GM19395 (cell line): Measurements from ENCODE around the gene ERRFI1.
A peak's percentile ranks its signal among the peaks of the same experiment; 100 is the strongest.

Source experiments
- ATAC-seq: cut with Tn5 transposase; IDR thresholded peaks from one replicate; pipeline ENCODE4 v1.9.1; 2021; ENCODE audit warnings: mild to moderate bottlenecking, moderate library complexity; ENCODE audit not compliant: unreplicated experiment

Gene ERRFI1

DNA sequence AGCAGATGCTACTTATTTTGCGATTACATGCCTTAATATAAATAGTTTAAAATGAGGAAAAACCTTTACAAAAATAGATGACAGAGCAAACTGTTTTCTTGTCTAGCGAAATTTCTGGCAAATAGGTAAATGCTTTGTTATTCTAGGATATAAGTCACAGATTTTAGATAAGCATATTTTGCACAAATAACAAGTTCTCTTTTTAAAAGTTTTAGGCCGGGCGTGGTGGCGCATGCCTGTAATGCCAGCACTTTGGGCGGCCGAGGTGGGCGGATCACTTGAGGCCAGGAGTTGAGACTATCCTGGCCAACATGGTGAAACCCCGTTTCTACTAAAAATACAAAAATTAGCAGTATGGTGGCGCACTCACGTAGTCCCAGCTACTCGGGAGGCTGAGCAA, 20.3 kb upstream of the ERRFI1 start:
- no peak for ATAC-seq

DNA sequence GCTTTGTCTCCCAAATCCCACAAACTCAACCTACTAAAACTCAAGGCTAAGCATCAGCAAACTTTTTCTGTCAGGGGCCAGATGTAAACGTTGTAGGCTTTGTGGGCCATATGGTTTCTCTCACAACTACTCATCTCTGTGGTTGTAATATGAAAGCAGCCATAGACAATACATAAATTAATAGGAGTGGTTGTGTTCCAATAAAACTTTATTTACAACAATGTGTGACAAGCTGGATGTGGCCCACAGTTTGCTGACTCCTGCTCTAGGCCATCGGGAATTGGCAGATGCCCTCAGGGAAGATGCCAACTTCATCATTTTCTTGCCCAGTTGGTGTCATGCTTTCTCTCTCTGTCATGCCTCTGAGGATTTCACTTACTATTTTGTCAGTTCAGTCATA, 17.5 kb upstream of the ERRFI1 start:
- ATAC-seq = no peak

DNA sequence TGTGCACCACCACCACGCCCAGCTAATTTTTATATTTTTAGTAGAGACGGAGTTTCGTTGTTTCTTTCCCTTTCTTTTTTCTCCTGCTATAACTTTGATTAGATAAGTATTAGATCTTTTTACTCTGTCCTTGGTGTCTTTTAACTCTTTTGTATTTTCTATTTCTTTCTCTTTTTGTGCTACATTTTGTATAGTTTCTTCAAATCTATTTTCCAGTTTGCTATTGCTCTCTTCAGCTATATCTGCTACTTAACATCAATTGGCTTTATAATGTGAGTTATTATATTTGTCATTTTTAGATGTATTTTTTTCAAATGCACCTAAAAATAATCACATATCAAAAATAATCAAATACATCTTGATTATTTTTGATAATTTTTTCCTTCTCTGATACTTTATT, 16.0 kb upstream of the ERRFI1 start:
- no peak for ATAC-seq

DNA sequence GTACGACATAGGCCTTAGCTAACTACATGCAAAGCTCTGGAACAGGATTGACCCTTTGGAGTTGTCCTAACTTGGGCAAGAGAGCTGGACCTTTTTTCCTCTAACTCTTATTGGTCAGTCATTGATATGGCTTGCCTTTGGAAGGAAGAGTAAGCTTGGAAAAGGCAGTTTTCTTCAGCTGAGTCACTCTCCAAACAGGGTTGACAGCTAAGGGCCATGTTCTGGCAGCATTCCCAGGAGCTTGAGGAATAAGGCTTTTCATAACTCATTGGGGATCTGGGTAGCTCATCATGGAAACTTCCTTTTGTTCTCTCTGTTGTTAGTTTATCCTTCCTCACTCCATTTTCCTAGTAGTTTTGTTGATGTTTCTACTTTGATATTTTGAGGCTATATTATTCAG, 14.5 kb upstream of the ERRFI1 start:
- ATAC-seq = no peak

DNA sequence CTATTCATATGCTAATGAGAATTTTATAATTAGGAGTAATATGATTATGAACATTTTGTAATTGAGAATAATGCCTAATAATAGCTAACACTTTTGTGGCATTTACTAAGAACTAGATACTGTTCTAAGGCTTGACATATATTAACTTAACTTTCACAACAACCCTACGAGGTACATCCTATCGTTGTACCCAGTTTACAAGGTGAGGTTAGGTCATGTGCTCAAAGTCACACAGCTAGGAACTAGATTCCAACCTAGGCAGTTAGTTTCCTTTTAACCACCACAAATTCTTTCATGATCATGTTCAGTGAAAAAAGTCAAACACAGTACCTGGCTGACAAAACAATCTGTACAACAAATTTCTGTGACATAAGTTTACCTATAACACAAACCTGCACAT, 13.0 kb upstream of the ERRFI1 start:
- ATAC-seq = no peak

DNA sequence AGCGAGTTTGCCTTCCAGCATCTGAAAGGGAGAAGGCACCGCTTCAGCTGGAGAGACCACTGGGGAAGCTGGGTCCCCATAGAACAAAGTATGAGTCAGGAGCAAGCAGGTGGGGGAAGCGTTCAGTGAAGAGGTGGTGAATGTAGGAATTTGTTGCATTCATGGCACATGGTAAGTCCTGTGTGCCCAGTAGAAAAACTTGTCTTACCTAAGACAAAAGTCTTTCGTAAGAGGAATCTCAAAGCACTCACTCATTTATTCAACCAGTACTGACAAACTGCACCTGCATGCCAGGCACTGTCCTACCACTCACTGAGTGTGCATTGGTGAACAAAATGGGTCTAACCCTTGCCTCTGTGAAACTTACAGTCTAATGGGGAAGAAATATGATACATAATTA, 9.2 kb upstream of the ERRFI1 start:
- ATAC-seq = no peak

DNA sequence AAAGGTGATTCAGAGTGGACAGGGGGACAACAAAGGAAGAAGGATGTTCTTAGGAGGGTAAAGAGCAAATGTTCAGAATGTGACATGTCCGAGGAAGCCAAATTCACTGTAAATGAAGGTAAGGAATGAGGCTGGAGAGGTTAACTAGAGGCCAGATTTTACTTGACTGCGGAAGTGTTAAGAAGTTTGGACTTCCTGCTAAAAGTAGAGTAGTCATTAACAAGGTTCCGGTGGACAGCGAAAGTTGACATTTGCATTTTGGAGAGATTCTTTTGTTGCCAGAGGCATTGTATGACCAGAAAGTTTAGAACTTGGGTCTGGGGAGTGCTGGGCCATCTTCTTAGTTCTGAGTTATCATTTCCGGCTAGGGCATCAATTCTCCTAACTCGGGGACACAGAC, 7.2 kb upstream of the ERRFI1 start:
- ATAC-seq = no peak

DNA sequence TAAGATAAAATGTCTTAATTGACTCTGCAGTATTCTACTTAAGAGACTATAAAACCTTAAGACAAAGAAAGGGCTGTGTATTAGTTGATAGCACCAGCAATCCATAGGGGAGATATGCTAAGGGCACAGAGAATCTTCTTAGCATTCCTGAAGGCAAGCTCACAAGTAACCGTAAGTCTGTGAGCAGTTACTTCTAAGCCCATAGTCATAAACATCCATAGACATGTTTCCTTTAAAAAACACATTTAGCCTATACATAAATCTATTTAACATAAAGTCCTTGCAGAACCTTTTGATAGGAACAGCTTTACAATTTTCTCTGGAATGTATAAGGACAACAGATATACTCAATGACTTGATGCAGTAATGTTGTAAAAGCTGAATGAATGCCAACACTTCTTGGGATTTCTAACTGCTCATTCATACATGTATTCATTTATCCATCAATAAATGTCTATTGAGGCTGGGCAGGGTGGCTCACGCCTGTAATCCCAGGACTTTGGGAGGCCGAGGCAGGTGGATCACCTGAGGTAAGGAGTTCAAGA, 6.3 kb upstream of the ERRFI1 start:
- no peak for ATAC-seq

DNA sequence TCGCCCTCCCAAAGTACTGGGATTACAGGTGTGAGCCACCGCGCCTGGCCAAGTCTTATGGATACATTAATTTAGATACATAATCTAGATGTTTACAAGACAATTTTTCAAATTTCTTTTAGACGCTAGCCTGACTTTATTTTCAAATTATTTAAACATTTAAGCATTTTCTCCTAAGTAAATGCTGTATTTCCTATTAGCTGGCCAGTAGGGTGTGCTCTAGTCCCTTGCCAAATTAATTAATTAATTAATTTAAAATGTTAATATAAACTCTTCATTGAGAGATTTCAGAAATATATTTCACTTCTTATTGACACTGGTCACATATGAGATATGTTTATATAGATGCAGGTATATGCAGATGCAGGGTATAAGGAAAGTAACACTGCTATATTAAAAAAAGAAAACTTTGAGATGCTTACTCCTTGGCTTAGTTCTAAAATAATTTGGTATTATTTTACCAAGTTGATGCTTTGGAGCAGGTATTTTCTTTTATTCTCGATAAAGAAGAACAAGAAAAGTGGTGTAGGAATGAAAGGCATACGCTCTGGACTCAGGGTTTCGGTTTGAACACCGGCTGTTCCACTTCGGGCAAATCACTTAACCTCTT, 5.2 kb upstream of the ERRFI1 start:
- no peak for ATAC-seq

DNA sequence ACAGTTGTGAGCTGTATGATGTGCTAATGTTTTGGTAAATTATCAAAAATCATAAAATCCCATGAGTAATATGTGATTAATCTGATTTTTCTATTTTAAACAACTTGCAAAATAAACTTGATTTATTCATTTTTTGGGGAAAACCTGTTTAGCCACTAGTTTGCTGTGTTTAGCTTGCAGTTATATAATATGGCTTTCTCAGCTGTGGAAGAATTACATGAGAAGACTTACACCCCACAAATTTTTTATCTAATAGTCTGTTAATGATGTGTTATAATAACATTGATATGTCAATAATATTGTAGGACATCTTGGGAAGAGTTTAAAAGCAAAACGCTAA, 2.4 kb upstream of the ERRFI1 start:
- ATAC-seq = no peak

DNA sequence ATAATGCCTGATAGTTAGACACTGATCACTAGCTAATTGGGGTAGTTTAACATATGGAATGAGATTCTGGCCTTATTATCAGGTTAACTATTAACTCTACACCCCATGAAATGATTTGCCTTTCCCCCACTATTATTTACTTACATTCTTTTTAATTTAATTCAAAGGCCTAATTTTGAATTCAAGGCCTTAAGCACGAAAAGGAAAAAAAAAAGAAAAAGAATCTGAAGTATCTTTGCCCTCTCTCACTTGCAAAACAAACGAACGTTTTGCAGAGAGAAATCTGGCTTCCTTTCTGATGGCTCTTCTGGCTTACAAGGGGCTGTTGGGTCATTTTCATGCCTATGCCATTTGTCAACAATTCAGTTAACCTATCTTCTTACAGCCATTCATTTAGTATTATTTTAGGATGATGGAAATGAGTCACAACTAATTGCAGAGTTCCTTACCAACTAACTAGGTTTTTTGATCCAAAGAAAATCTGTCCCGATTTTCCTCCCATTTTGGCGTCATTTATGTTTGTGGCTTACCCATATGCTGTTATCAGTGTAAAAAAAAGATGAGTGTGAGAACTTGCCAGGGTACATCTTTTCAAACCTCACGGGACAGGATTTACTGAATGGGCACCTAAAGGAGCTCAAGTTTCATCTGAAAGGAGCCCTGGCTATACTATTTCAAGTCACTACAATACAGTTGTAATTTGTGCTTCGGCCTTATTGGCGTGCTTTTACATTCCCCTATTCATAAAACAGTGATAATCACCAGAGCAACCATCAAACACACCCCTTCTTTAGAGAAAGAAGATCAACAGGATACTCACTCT, 1.9 kb upstream of the ERRFI1 start:
- ATAC-seq = no peak

DNA sequence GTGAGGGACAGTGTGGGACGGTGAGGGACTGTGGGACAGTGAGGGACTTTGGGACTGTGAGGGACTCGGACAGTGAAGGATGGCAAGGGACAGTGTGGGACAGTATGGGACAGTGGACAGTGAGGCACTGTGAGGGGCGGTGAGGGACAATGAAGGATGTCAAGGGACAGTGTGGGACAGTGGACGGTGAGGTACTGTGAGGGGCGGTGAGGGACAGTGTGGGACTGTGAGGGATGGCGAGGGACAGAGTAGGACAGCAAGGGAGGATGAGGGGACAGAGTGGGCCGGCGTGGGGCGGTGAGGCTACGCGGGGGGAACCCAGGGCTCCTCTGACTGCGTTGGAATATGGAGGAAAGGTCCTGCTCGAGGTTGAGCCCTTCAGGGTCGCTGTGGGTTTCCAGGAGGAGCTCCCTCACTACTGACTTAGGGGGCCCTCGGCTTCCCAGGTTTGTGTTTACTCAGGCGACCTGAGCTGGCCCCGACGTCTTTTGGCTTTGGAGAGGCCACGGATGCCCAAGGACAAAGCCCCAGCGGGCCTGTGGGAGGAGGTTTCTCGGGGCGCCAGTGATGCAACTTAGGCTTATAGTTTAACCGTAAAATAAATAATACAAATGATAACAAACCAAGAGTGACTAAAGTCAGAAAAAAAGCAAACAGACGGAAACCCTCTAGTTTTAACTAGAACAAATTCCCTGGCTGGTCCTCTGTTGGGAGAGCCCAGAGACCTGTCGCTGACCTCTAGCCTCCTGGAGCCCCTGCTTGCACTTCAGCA, 1.1 kb upstream of the ERRFI1 start:
- no peak for ATAC-seq

DNA sequence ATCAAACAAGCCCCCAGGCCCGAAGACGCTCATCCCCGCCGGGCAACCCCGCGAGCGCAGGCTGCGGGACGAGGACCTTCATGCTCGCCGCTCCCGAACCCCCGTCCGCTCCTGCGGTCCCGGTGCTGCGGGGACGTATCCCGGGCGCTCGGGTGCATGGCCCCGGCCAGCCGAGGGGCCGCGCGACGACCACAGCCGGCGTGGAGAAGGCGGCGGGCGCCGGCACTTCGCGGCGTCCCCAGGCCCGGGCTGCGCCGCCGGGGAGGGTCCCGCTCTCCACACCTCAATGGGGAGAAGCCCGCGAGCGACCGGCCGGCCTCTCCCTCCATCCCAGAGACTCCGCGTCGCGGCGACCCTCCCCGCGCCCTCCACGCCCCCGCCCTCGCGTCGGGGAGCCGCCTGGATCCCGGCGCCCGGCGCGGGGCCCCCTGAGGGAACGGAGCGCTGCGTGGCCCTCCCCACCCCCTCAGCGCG, 401 bp downstream of the ERRFI1 start:
- ATAC-seq = peak; percentile 36

DNA sequence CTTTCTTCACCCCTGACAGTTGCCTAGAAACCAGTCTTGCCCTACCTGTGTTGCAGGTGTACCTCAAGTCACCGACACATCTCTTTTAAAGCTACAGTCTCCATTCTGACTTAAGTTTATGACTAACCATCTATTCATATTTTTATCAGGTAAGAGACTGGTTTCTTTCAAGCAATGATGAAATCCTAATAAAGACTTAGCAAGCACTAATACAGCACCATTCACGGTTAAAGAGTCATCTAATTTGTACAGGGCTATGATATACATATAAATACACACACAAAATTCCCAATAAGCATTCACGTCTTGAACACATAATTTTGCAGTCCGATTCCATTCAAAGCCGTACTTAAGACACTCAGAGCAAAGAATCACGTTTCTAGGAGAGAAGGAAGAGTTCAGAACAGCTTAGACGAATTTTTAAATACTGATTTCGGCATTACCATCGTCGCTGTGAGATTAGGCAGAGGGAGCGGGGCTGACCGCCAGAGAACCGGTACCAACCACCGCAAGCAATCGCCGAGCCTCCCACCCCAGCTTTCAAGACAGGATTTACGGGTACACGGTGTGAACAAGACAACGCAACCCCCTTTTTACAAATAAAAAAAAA, 943 bp downstream of the ERRFI1 start:
- no peak for ATAC-seq

DNA sequence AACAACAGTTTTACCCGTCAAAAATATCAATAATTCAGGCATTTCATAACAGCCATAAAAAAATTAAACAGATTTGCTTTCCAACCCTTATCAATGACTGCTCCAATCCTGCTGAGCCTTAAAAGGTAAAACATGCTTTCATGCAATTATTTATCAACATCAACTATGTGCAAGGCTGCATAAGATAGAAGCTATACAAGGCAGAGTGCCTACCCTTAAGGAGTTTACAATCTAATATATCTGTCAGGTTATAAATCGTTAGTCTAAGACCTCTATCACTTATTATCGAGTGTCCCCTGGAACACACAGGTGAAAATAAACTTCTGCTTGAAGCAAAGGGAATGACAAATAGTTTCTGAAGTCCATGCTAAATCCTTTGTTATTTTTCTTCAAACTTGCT, 1.8 kb downstream of the ERRFI1 start:
- no peak for ATAC-seq

DNA sequence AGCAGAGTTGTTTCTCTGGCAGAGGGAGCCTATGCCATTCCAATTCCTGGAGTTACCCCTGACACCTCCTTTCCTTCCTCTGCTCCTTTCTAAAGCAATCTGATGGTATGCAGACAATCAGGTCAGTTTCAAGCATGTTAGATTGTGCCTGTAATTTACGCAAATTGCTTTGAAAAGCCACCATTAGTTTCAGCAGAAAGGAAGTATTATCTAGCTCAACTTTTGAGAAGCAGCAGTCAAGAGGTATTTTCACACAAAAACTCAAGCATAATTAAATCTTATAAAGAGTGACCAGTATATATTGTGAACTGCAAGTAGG, 2.2 kb downstream of the ERRFI1 start:
- no peak for ATAC-seq

DNA sequence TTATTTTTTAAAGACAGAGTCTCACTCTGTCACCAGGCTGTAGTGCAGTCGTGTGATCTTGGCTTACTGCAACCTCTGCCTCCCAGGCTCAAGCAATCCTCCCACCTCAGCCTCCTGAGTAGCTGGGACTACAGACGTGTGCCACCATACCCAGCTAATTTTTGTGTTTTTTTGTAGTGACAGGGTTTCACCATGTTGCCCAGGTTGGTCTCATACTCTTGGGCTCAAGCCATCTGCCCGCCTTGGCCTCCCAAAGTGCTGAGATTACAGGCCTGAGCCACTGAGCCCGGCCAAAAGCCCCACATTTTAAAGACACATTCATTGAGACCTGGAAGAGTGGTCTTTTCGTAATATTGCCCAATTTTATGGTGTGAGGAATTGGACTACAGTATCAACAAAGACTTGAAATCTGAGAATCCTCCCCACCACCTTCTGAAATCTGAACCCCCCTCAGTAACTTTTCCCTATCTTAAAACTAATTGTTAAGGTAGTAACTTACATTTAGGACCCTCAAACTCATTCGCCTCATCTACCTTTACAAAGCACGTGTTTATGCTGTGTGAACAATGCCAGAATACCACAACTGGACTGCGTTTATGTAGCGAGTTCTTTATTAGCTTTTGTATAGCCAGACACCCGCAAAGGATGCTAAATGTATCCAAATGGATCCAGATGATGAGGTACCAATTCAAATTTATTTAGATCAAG, 2.7 kb downstream of the ERRFI1 start:
- ATAC-seq = no peak

DNA sequence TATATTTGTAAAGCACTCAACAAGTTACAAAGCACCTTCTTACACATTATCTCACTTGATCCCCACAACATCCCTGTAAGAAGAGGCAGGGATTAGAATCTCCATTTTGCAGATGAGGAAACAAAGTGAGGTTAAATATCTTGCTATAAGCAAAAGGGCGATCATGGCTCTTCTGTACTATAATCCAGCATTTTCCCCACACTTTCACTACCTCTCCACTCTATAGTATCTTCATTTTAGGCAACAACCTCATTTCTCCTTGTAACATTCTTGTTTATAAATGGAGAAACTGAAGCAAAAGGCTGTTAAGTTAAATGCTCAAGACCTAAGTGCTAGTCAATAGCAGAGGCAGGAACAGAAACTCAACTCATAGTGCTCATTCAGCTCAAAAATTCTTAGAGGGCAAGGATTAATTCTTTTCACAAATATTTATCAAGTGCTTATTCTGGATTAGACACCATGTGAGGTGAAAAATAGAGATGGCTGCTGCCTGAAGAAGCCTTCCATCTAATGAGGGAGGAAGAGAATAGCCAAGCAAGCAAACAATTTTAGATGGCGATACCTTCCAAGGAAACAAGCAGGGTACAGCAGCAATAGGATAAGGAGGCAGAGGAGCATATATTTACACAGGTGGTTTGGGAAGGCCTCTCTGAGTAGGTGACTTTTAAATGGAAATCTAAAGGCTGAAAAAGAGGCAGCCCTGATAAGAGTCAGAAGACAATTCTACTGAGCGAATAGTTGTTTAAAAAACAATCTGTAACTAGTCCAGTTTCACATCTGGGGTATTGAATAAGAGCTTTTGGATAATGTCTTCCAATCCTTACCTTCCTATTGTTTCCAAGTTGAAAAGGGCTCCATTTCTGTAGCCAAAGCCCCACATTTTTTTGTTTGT, 3.5 kb downstream of the ERRFI1 start:
- no peak for ATAC-seq

DNA sequence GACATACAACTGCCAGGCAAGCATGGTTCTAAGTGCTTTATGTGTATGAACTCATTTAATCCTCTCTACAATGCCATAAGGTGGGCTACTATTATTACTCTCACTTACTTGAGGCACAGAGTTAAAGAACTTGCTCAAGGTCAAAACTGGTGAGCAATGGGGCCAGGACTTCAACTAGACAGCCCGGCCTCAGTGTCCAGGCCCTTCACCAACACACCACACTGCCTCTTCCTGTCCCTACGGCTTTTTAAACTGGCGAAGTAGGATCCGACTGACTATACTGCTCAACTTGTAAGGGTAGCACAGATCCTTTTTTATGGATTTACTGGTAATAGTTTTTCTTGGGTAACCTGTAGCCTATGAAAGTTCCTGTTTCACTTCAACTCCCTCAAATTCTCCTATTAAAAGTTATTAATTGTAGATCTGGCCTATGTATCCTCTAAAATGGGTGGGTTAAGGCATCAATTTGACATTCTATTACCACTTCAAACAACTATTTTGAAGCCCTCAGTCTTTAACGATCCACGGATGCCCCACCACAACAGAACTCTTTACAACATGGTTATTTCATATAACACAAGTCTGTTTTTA, 4.3 kb downstream of the ERRFI1 start:
- ATAC-seq = no peak
